NCI-H1694 (cell line): Measurements from ENCODE around the gene PAK1IP1.
A peak's percentile ranks its signal among the peaks of the same experiment; 100 is the strongest.
"Not testable (repeated sequence)": the region's sequence is repeated elsewhere in the genome, so short reads cannot be mapped to it uniquely, and the experiment has no call there.

Experiments
- DNase-seq: peaks from one replicate; lab custom pipeline; 2025; lab: John Stamatoyannopoulos, UW

The PAK1IP1 gene

DNA sequence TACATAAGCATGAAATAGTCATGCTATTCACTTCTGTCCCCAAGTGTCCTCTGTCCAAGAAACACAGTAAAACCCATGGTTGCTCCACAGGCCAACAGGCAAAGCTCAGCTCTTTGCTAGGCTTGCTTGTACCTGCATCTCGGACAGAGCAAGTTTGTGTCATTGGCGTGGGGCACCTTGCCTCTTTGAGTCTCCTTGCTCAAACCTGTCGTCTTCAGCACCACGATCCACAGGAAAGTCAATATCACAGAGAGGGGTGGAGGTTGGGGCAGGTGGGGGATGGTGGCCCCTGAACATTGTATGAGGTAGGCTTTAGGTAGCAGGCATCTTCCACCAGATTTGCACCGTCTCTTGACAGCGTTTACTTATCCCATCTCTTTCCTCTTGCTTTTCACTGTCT is 48.7 kb downstream of the PAK1IP1 start:
- no peak for DNase-seq

DNA sequence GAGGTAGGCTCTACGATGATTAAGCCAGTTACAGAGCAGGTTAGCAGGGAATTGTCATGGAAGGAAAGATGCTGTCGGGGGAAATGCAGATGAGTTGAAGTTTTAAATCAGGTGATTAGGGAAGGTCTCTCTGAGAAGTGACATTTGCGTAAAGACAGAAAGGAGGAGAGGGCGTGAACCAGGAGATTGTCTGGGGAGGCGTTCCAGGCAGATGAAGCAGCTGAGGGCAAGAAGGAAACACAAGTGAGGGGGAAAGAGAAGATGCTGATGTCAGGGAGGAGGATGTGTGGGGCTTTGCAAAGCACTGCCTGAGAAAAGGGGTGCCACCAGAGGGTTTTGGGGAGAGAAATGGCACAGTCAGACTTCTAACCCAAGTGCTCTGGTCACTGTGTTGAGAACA is 50.3 kb downstream of the PAK1IP1 start:
- no peak for DNase-seq

DNA sequence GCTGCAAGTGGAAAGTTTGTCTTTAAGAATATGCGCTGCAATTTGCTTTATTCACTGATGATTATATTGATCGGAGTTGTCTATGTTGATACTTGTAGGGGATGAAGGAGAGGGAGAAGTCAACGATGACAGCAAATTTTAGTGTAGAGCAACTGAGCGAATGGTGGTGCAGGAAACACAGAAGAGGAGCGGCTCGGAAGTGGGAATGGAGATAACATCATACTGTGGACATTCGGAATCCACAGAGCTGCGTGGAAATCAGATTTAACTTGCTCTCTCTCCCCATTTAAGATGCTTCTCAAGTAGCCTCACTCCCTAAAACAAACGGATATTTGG is 52.1 kb downstream of the PAK1IP1 start:
- DNase-seq, result no peak

DNA sequence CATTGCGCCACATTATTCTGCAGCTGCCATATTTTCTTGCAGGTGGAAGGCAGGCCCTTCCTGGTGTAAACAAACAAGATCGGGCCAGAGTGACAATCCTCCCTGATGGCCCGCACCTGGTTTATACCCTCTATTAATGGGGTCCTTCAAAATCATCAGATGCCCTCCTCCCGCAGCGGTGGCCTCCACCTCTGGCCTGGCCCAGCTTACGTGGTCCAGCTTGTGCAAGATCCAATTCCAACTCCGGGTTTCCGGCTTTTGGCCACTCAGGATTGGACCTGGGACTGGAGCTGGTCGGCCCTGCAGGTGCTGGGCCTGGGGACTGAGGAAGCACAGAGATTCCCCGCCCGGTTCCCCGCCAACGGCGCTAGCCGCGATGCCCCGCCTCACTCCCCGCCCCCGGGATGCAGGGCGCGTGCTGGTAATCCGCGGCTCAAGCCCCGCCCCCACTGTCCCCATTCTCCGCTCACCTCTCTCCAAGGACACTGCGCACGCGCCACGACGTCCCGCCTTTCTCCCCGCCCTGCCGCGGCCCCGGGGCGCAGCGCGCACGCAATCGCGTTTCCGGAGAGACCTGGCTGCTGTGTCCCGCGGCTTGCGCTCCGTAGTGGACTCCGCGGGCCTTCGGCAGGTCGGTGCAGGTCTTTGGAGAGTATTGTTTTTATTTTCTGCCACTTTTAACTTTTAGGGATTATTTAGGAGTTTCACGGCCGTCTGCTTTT is 52.6 kb downstream of the PAK1IP1 start, which contains the start of gene TMEM14B:
Gene TMEM14B, plus strand, starts transcription at position 555 of the 722 bp plus-strand sequence. CDS start 1,441 bp downstream, outside the sequence.
- DNase-seq, result peak; percentile 98

DNA sequence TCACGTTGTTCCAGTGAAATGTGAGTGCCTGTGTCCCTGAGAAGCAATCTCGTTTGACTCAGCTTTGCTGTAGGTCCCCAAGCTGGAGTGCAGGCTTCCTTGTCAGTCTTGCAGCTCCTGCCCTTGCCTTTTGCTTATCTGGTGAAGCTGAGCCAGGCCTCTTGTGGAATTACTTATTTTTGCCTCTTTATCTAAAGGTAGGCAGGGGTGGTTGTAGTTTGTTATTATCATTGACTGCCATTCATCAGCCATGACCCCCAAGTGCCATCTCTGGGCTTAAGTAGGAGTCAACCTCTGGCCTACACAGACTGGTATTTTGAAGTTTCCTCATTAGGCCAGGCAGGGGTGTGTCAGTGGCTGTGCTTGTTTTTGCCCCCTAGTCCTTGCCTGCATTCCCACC is 55.0 kb downstream of the PAK1IP1 start:
- DNase-seq, result no peak

DNA sequence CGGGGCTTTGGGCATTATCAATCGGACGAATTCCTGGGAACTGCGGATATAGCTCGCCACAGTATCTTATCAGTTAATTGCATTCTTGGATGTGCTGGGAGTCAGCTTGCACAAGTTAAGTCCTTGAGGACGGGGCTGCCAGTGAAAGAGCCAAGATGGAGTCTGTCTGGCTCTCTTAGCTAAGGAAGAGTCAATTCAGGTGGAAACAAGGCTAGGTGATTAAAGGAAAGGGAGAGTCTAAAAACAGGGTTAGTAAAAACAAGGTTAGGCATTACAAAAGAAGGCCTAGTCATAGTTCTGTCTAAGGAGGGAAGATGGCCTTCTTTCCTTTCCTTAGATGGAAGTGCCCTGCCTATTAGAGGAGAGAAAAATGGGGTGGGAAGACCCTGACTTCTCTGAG is 55.8 kb downstream of the PAK1IP1 start:
- not testable (repeated sequence) for DNase-seq

DNA sequence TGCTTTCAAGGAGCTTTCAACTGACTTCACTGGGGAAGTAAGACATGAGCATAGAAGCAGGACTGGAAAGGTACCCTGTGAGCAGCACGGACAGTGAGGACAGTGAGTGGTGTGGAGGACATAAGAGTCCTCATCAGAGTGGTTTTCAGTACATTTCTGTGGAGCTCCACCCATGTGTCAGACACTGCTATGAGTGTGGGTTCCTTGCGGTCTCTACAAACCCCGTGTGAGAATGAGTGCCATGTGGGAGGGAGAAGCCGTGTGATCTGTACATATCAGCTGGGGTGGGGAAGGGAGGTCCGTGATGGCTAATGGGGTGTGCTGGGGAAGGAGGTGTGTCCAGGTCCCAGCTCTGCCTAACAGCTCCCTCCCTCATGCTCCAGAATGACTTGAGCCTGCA is 57.0 kb downstream of the PAK1IP1 start:
- not testable (repeated sequence) for DNase-seq

DNA sequence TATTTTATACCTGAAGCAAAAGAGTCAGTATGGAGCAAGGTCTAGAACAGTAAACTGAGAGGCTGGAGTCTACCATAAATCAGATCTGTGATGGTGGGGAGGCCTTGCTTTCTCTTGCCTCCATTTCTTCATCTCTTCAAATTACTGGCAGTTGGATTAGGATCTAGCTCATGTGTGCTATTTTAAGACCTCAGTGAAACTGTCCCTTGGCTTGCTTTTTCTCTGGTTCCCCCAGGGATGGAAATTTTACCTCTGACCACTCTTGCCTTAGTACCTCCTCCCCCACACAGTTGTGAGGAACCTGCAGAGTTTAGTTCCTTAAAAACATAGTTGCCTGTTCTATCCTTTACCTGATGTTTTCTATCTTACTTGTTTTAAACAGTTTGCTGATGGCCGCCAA is 61.3 kb downstream of the PAK1IP1 start:
- no peak for DNase-seq
